ENCODE measurements around the gene SF3B6. TPM values are rescaled to one million over a fixed set of nuclear protein-coding genes. Genes with fewer than 3 reads are reported as not detected.
A peak's percentile ranks its signal among the peaks of the same experiment; 100 is the strongest.

SF3B6 gene
- total RNA-seq, 1 experiment from 2014 or later = 117 TPM

- TF ChIP-seq ARID4B (CRISPR knock-in tag; IDR thresholded peaks at IDR 0.05; ENCODE audit: borderline replicate concordance) = peak; percentile 44; the same call in 1 of the 2 replicates
- TF ChIP-seq EMX1 (CRISPR knock-in tag; IDR thresholded peaks at IDR 0.05) = no peak
- TF ChIP-seq ERG (CRISPR knock-in tag; IDR thresholded peaks at IDR 0.05) = no peak
- TF ChIP-seq NFYB (CRISPR knock-in tag; conservative IDR thresholded peaks at IDR 0.05; ENCODE audit: low read depth) = peak; percentile 92
- TF ChIP-seq ZNF232 (CRISPR knock-in tag; IDR thresholded peaks at IDR 0.05) = 0 out of 2 replicates have a peak, but pooled peaks have one; percentile 42
These were observed 29.0 kb downstream of the SF3B6 start, which contains the start of gene WDCP (continued) for GRCh38 chr2:24046930-24047702.

GRCh38 chr2:24046599-24046929, 29.6 kb downstream of the SF3B6 start:
- Mint-ChIP-seq H3K4me1 (peaks cover 26% of the 10 kb centered on the region), H3K4me3 (peak overlapping the region; percentile 97), H3K27me3 (ENCODE audit: low read depth) (no peaks in the 10 kb centered on the region), H3K36me3 (0 out of 2 replicates have a peak, but pooled peaks cover 3% of the 10 kb centered on the region), H3K9me3 (no peaks in the 10 kb centered on the region), H3K27ac (no peak overlapping the region)
- CTCF ChIA-PET = interaction anchor here (1.1 to 1.8 kb wide), 4 partner anchors 14 to 120 kb away, joined by 3 to 17 read pairs (median 12); partner anchors contain the start of genes ATAD2B and TP53I3
- POLR2A ChIA-PET = interaction anchor here (1.4 to 1.8 kb wide), 3 partner anchors 13 to 119 kb away, joined by 4 to 29 read pairs (median 19); partner anchors contain the start of genes ATAD2B and SF3B6
- no peak for DNase-seq (ENCODE audit: low spot score)
- TF ChIP-seq JUN (CRISPR knock-in tag; IDR thresholded peaks at IDR 0.05) (no peak), ZNF263 (CRISPR knock-in tag; IDR thresholded peaks at IDR 0.05; ENCODE audit: low read depth) (no peak), ZNF423 (CRISPR knock-in tag; IDR thresholded peaks at IDR 0.05) (no peak), ESRRA (CRISPR knock-in tag; IDR thresholded peaks at IDR 0.05; ENCODE audit: borderline replicate concordance) (no peak), PRDM15 (CRISPR knock-in tag; IDR thresholded peaks at IDR 0.05) (no peak), E2F5 (CRISPR knock-in tag; IDR thresholded peaks at IDR 0.05) (no peak), TEAD1 (CRISPR knock-in tag; IDR thresholded peaks at IDR 0.05) (no peak), MLX (CRISPR knock-in tag; IDR thresholded peaks at IDR 0.05) (no peak), NFE2L1 (CRISPR knock-in tag; IDR thresholded peaks at IDR 0.05) (no peak), ZNF425 (CRISPR knock-in tag; conservative IDR thresholded peaks at IDR 0.05) (no peak), NFYB (CRISPR knock-in tag; conservative IDR thresholded peaks at IDR 0.05; ENCODE audit: low read depth) (no peak), TEAD4 (CRISPR knock-in tag; IDR thresholded peaks at IDR 0.05) (no peak), PREB (CRISPR knock-in tag; IDR thresholded peaks at IDR 0.05; ENCODE audit: borderline replicate concordance) (no peak), CREM (CRISPR knock-in tag; IDR thresholded peaks at IDR 0.05) (no peak), ATF1 (CRISPR knock-in tag; IDR thresholded peaks at IDR 0.05) (no peak)
- no peak for ATAC-seq

Data from WTC11 (cell line).